Mucosa of gallbladder (tissue), 1 donor: ENCODE data around the gene IL25. TPM values are rescaled to one million over a fixed set of nuclear protein-coding genes. Genes with fewer than 3 reads are reported as not detected.
"Not testable (repeated sequence)": the region's sequence is repeated elsewhere in the genome, so short reads cannot be mapped to it uniquely, and the experiment has no call there.

ENCODE experiments used
- DNase-seq: peaks from one replicate; pipeline ENCODE4 v3.0.0-alpha.2; 2020; ENCODE audit warnings: low spot score
- total RNA-seq: library from RNA; stranded (reverse); gene quantifications from one replicate; pipeline ENCODE4 v1.2.1, GENCODE V29; 2021
- donor health status: DM: no; HTN: no; CAD: no.

Gene IL25
- total RNA-seq, 1 donor from 2014 or later, result not detected

DNA sequence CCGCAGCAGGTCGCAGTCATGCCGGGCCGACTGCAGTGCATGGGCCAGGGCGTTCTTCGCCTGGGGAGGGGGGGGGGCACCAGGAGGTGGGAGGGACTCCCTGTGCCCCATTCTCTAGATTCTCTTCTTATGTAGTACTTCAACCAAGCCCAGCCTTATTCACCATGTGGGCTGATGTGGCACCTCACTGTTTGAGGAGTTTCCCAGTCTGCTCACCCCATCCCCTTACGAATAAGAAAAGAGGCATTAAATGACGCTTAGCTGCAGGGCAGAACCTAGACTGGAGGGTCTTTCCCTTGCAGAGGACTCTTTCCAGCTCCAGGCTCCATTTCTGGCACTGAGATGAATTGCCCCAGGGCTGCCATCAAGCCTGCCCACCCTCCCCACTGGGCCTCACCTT lies 16.4 kb downstream of the IL25 start:
- DNase-seq, result no peak

DNA sequence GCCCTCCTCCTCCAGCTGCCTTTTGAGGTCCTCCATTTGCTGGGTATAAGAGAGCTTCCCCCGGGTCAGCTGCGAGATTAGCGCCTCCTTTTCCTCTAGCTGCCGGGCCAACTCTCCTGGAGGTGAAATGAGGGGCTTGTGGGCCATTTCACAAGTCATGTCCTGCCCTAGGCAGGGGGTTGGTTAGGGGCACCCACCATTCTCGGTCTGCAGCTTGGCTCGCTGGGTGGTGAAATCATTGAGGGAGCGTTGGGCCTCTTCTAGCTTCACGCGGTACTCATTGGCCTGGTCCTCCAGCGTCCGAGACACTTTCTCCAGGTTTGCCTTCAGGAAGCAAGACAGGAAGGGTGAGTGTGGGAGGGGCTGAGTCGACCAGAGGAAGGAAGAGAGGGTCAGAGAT lies 16.8 kb downstream of the IL25 start:
- DNase-seq, result no peak

DNA sequence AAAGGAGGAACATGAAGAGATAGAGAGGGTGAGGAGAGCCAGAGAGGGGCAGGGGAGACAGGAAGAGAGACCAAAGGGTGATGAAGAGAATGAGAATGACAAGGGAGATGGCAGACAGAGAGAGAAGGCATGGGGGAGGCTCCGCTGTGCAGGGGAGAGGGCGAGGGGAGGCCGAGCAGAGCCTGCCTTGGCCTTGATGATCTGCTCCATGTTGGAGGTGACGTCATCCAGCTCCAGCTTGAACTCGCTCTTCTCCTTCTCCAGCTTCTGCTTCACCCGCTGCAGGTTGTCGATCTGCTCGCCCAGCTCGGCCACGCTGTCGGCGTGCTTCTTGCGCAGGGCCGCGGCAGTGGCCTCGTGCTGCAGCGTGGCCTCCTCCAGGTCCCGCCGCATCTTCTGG lies 17.3 kb downstream of the IL25 start:
- not testable (repeated sequence) for DNase-seq

DNA sequence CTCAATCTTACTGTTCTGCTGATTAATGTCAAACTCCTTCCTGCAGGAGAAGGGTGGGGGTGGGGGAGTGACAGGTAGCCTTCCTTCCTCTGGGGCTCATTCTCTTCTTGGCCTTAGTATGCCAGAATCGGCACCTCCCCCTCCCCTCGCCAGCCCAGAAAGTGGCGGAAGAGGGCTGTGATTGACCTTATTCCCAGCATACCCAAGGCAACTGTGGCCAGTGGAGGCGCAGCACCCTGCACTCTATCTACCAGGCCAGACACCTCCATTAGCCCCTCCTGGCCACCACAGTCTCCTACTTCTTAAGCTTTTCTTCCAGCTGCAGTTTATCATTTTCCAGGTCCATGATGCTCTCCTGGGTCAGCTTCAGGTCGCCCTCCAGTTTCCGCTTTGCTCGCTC lies 20.0 kb downstream of the IL25 start:
- DNase-seq, result no peak

DNA sequence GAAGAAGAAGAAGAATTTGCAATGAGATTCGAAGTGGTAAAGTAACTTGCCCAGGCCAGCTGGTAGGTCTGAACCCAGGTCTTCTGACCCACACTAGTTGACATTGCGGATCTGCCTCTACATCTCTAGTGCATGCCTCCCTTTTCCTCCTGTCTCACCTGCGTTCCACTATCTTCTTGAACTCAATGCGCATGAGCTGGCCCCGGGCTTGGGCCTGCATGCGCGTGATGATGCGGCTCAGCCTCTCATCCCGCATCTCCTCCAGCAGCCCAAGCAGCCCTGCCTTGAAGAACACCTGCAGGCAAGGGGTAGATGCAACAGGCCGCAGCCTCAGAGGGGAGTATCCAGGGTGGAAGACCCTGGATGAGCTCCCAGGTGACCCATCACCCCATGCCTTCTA lies 23.5 kb downstream of the IL25 start:
- no peak for DNase-seq

DNA sequence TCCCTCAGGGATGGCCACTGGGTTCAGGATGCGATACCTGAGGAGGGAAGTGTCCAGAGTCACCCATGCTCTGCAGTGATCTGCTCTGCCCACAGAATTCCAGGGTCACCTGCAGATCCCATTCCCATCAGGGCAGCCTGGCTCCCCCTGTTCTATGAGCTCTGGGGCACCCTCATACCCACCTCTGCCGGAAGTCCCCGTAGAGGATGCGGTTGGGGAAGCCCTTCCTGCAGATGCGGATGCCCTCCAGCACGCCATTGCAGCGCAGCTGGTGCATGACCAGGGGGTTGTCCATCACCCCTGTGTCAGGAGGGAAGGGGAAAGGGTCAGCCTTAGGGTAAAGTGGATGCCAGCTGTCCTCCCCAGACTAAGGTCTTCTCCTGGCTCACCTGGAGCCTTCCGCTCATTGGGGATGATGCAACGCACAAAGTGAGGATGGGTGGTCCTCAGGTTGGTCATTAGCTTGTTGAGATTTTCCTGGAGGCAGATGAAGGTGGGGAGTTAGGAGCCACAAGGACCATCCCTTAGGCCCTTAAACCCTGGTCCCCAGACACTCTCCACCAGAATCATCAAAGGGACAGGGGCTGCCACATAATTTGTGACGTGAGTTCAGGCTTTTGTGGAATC lies 24.3 kb downstream of the IL25 start:
- no peak for DNase-seq

DNA sequence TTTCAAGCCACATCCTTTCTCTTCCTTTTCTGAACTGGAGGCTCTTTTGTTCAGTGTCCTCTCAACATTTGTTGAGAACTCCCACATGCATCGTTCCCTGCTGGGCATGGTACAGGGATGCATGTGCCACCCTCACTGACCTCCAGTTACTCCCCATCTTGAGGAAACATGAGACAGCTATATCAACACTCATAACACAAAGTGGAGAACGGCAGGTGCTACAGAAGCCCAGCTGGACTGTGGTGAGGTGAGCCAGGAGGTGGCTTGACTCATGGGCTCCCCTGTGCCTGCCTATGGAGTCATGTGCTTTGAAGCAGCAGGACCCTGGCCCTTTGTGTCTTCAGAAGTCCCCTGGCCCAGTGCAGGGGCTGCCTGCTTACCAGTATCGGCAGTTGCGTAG lies 25.7 kb downstream of the IL25 start:
- DNase-seq, result no peak

DNA sequence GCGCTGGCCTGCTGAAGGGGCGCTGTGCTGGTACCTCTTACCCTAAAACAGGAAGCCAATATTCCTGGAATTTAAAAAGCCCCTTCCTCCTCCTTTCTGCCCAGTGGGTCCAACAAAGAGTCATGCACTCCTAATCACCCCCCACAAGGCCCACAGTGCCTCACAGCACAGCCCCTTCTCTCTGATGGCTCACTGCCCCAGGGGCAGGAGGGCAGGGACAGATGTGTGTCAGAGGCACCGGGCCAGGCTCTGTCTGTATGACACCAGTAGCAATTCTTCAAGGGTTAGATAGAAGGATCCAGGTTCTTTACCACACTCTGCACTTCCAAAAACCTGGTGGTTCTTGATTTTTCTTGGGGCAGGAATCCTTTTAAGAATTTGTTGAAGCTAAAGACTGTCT lies 26.5 kb downstream of the IL25 start:
- no peak for DNase-seq

DNA sequence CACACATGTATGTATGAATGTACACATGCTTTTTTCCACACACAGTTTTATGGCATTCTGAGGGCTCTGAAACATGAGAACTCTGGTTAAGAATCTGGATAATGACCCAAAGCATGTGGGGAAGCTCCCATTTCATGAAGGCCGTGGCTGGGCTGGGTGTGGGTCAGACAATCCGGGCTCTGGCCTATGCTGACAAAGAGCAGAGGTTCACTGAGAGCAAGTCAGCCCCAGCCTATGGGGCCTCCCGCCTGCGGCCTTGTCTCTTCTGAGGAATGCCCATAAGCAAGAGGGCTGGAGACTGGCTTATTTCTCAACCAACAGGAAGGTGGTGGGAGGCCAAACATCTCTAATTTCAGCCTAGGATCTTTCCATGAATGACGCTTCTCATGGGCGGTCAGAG lies 27.0 kb downstream of the IL25 start:
- no peak for DNase-seq

DNA sequence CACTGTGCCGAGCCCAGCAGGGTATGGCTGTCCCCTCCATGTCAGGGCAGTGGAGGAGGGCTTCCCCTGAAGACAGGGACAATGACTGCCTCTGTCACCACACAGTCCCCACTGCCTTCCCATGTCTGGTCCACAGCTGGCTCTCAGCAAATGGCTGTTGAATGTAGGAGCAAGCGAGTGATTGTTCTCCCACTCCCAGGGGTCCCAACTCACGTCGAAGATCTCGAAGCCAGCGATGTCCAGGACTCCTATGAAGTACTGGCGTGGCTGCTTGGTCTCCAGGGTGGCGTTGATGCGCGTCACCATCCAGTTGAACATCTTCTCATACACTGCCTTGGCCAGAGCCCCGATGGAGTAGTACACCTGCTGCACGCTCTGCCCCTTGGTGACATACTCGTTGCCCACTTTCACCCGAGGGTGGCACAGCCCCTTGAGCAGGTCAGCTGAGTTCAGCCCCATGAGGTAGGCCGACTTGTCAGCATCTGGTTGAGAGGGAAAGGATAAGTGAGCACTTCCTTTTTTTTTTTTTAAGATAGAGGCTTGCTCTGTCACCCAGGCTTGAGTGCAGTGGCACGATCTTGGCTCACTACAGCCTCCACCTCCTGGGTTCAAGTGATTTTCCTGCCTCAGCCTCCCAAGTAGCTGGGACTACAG lies 28.0 kb downstream of the IL25 start:
- not testable (repeated sequence) for DNase-seq

DNA sequence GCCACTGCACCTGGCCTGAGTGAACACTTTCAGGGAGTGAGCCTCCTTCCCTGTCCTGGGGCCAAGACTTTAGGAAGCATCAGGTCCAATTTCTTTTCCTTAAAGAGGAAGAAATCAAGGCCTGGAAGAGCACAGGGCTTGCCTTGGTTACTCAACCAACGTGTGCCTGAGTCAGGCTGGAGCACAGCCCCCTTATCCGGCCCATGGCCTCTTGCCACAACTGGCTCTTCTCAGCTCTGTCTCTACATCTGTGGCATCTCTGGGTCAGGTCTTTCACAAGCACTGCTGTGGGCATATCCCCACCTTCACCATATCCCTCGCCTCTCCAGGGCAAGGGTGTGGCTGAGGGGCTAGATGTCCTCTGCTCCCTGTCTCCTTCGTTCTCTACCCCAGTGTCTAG lies 28.7 kb downstream of the IL25 start:
- DNase-seq, result no peak

DNA sequence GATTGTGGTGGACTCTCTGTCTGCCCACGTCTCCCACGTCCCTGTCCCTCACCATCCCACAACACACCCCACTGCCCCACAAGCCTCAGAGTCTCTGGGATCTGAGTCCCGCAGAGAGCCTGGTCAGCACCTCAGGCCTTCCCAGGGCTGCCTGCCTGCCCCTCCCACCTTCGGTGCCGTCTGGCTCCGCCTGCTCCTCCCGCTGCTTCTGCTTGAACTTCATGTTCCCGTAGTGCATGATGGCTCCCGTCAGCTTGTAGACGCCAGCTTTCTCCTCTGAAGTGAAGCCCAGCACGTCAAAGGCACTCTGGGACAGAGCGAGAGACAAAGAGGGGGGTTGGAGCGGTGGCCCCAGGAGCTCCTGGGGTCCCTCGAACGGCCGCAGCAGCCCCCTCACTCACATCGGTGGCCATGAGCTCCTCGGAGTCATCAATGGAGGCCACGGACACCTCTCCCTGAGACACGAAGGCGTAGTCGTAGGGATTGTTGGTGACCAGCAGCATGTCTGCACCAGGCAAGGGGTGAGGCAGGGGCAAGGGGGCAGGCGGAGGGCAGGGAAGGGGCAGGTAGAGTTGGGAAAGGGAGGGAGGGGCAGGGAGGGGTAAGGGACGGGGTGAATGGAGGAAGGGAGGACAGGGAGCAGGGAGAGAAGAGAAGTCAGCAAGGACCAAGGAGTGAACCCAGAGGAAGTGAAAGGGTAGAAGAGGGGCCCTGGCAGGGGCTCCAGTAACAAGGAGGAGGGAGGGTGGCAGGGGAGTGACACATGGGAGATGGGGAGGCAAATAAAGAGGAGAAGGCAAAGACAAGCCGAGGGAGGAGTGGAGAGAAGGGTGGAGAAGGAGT lies 29.9 kb downstream of the IL25 start:
- DNase-seq, result no peak

DNA sequence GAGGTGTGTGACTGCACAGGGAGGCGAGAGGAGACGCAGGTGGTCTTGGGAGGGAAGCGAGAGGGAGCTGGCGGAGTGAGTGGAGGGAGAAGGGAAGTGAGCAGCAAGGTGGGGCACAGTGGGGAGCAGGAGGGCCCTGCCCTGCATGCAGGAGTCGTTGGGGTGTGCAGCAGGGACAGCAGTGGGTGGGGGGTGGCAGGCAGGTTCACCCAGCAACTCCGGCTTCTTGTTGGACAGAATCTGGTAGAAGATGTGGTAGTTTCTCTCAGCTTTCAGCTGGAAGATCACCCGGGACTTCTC lies 30.5 kb downstream of the IL25 start:
- DNase-seq, result no peak

DNA sequence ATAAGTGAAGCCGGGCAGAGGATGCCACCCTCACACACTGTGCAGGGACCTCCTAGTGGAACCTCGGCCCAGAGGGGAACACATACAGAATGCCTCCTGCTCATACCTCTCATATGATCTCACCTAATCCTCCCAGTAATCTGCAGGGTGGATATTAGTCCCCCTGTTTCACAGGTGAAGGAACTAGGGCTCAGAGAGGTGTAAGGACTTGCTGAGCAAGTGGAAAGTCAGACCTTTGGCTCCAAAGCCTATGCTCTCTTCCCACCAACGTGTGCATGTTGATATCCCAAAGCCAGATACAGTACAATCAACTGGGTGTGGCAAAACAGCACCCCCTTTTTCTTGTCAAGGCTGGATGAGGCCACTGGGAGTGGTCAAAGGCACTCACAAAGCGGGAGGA lies 31.3 kb downstream of the IL25 start:
- no peak for DNase-seq

DNA sequence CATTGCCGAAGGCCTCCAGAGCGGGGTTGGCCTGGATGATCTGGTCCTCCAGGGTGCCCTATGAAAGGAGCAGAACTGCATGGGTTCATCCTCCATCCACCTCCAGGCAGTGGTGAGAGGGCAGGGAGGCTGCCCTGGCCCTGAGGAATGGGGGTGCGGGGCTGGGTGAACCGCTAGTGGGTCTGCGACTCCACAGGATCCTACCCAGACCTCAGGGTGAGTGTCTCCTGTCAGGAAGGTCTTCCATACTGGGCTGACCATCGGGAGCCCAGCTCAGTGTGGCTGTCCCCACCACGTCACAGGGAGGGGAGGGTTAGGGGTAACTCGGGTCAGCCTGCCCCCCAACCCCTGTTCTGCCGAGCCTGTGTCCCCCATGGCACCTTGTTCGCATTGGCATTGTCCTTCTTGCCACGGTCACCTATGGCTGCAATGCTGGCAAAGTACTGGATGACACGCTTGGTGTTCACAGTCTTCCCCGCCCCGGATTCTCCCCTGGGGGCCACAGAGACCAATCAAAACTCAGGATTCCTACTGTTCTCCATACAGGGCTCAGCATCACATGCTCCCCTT lies 31.8 kb downstream of the IL25 start:
- DNase-seq, result no peak

DNA sequence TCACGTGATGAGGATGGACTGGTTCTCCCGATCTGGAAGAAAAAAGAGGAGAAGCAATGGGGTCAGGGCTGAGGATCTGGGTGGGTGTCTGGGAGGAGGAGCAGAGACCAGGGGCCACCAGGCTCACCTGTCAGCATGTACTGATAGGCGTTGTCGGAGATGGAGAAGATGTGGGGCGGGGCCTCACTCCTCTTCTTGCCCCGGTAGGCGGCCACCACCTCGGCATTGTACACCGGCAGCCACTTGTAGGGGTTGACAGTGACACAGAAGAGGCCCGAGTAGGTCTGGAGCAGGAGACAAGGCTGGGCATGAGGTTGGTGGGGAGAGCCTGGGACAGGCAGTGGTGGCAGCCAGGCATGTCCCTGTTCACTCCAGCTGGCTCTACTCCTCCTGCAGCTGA lies 32.5 kb downstream of the IL25 start:
- DNase-seq, result no peak

DNA sequence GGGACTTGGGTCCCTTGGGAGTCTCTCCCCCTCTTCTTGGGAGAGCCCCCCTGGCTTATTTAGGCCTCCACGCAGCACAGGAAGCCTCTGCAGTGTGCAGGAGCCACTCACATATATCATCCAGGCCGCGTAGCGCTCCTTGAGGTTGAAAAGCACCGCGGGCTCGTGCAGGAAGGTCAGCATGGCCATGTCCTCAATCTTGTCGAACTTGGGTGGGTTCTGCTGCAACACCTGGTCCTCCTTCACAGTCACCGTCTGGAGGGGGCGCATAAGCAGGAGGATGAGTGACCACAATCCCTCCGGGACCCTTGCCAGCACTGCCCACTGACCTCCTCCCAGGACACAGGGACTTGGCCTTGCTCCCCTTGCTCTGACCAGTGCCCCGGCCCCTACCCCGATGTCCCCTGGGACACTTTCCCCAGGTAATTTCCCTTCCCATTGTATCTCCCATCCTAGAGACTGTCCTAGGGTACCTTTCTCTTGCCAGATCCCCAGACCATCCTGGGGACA lies 33.0 kb downstream of the IL25 start:
- no peak for DNase-seq

DNA sequence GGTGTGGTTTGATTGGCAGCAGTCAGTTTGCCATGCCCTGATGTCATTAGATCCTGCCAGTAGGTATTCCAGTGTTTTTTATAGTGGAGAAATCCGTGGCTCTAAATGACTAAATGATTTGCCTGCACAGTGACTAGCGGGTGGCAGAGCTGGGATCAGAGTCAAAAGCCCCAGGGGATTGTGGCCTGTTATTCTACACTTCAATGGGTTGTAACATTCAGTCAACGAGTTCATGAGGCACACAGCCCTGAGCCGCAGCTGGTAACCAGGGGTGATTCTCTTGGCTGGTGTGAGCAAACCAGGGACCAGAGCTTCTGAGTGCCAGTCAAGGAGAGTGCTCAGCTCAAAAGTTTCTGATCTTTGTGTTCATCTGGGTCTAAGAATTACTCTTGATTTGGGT lies 33.6 kb downstream of the IL25 start:
- no peak for DNase-seq

DNA sequence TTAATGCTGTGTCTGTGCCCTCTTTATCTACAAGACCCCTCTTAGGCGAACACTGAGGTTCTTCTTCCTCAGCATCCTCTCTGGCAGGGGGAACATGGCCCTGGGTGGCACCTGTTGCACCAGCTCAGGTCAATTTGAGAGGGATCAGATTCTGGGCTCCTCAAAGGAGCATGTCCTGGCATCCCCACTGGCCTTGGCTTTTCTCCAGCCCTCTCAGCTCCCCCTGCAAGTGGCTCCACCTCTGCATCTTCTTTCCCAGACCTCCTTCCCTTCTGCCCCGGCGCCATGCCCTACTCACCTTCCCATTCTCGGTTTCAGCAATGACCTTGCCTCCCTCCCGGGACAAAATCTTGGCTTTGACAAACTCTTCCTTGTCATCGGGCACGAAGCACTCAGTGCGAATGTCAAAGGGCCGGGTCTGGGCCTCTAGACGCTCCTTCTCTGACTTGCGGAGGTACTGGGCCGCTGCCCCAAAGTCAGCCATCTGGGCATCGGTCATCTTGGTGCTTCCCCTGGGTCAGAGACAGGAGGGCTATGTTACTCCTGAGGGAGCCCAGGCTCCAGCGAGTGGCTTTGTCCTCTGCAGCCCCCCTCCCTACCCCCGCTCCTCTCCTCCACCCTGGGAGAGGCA lies 34.2 kb downstream of the IL25 start:
- DNase-seq, result no peak

DNA sequence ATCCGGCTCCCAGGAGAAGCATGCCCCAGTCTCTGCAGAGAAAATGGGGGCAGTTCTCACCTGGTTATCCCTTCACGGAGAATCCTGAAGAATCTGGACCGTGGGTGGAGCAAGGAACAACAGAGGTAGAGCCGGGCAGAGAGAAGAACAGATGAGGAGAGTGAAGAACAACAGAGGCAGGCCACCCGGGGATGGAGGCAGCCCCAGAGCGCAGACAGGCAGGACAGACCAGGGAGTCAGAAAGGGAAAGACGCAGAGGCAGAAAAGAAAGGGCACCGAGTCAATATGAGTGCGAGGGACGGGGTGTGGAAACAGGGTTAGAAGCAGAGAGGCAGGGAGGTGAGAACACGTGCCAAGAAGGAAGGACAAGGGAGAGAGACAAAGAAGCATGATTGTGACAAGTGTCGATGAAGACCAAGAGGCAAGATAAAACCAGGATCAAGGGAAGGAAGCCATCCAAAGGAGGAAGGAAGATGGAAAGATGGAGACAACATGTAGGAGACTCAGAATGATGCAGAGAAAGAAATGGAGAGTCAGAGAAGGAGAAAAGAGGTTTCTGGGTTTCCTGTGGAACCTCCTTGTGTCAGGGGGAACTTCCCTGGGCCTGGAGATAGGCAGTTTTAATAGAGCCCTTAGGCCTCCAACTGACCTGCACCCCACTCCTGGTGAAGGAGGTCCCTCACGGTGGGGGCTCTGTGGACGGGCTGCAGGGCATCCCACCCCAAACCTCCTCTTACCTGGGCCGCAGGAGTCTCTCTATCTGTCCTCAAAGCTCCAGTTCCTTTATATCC lies 35.1 kb downstream of the IL25 start, which contains the start of gene MYH6:
Gene MYH6 (minus strand): TSS at position 758 of the 791 bp plus-strand sequence. CDS start 1,050 bp downstream, outside the sequence.
- no peak for DNase-seq

DNA sequence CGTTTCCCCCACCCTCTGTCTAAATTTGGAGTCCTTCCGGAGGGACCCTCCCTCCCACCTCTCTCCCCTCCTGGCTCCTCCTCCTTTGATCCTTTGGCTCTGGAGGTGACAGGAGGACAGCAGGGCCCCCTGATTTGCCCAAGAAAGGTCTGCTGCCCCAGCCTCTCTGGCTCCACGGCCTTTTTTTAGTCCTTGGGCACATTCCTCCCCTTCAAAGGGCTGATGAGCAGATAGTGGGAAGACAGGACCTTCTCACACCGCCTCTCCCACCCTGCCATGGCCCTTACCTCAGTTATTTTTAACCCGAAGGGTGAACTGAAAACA lies 35.7 kb downstream of the IL25 start:
- no peak for DNase-seq
